ENCODE results near the gene CCDC93. TPM values are rescaled to one million over a fixed set of nuclear protein-coding genes. Genes with fewer than 3 reads are reported as not detected.

The CCDC93 gene
- polyA plus RNA-seq, 2 of the 4 experiments (the other 2 are of a cell fraction), result 14.4 to 17.8 TPM

- TF ChIP-seq ATOH8 (CRISPR knock-in tag; IDR thresholded peaks at IDR 0.05; ENCODE audit: low read depth) (no peak), FOXS1 (CRISPR knock-in tag; IDR thresholded peaks at IDR 0.05) (no peak), PHF8 (IDR thresholded peaks at IDR 0.05; ENCODE audit: borderline replicate concordance, low read depth) (no peak), MAX (IDR thresholded peaks at IDR 0.05) (0 out of 2 replicates have a peak, but pooled peaks have one; percentile 26), HMGXB4 (CRISPR knock-in tag; IDR thresholded peaks at IDR 0.05; ENCODE audit: borderline replicate concordance) (no peak), HEYL (CRISPR knock-in tag; IDR thresholded peaks at IDR 0.05) (no peak), NR3C1 (IDR thresholded peaks at IDR 0.05) (no peak)
These were observed 55.7 kb downstream of the CCDC93 start (continued) for GRCh38 chr2:117958186-117958585.

GRCh38 chr2:117957616-117958015 is 56.3 kb downstream of the CCDC93 start:
- ATAC-seq, result no peak
- FAIRE-seq, result no peak
- WGBS (ENCODE audit: missing lambda C conversion rate), result 31% methylated on average over 1 of the region's 1 CpG
- ChIA-PET POLR2A (no interaction called here), CTCF (interaction anchor here (1.3 to 5.9 kb wide), 3 partner anchors 15 to 143 kb away, joined by 5 to 51 read pairs (median 7); partner anchors contain the start of gene DDX18)
- H3K9me3 ChIP-seq, result no peaks in the 10 kb centered on the region
- H3K4me2 ChIP-seq, result peak overlapping the region; percentile 62
- H3K27ac ChIP-seq, result peak overlapping the region; percentile 8 to 38; a peak in 4 of 6 replicates
- TF ChIP-seq SREBF2 (IDR thresholded peaks at IDR 0.05), result no peak
- no peak for TF ChIP-seq SMC3 (IDR thresholded peaks at IDR 0.05)
- no peak for TF ChIP-seq HOXB13 (CRISPR knock-in tag; IDR thresholded peaks at IDR 0.05; ENCODE audit: low read depth)
- no peak for TF ChIP-seq USF2 (IDR thresholded peaks at IDR 0.05)
- no peak for TF ChIP-seq CTCF (IDR thresholded peaks at IDR 0.05)
- no peak for TF ChIP-seq POLR2AphosphoS2 (conservative IDR thresholded peaks at IDR 0.05; ENCODE audit: low read length)
- no peak for TF ChIP-seq ZFP36 (IDR thresholded peaks at IDR 0.05; ENCODE audit: borderline replicate concordance, partially characterized antibody)
- no peak for TF ChIP-seq HEYL (CRISPR knock-in tag; IDR thresholded peaks at IDR 0.05)
- TF ChIP-seq FOXS1 (CRISPR knock-in tag; IDR thresholded peaks at IDR 0.05), result no peak
- no peak for TF ChIP-seq REST (IDR thresholded peaks at IDR 0.05)
- TF ChIP-seq HOXB5 (CRISPR knock-in tag; IDR thresholded peaks at IDR 0.05), result no peak
- TF ChIP-seq HOXA7 (CRISPR knock-in tag; IDR thresholded peaks at IDR 0.05), result no peak
- no peak for TF ChIP-seq RAD21 (conservative IDR thresholded peaks at IDR 0.05 in 1 of 2, IDR thresholded peaks at IDR 0.05 in 1 of 2)
- TF ChIP-seq MYC (IDR thresholded peaks at IDR 0.05; ENCODE audit: borderline replicate concordance, low read length), result no peak
- TF ChIP-seq CEBPB (IDR thresholded peaks at IDR 0.05), result no peak
- DNase-seq (ENCODE audit: low read depth in 1 of 2, low spot score in 1 of 2), result no peak
- no peak overlapping the region for H3K4me3 ChIP-seq
- H3K4me1 ChIP-seq, result peaks cover 18% of the 10 kb centered on the region
